HG03135 (cell line): ENCODE data around the gene TARP.

Source experiments
- ATAC-seq: cut with Tn5 transposase; IDR thresholded peaks from one replicate; pipeline ENCODE4 v1.9.1; 2021; ENCODE audit warnings: mild to moderate bottlenecking, moderate library complexity; ENCODE audit not compliant: unreplicated experiment

Gene TARP

DNA sequence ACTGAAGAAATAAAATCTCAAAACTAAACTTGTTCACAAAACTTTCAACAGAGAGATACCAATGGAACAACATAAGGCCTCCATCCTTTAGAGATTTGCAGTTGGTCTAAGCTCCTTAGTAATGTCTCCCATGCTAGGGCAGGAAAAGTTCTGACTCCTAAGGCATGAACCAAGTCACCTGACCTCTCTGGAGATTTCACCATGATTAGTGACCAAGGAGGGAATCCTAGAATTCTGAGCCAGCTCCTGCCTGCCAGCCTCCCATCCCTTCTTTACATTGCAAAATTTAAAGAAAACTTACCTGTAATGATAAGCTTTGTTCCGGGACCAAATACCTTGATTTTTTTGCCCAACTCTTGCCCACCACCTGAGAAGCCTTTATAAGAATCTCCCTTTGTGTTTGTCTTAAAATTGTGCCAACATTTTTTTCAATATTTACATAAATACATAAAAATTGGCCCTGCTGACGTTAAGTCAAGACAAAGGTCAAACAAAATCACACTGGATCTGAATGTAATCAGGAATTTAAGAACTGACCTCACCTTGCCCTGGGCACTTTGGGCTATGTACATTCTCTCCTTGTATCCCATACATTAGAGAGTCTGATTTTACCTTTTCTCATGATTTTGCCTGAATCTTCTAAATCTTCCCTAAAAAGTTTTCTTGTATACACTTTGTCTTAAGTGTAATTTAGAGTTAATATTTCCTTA is at the start of gene TARP:
Gene TARP (minus strand): TSS at position 351 of the 710 bp plus-strand sequence.
- no peak for ATAC-seq

GRCh38 chr7:38323156-38323555 is 49.7 kb upstream of the TARP start:
- ATAC-seq = no peak

DNA sequence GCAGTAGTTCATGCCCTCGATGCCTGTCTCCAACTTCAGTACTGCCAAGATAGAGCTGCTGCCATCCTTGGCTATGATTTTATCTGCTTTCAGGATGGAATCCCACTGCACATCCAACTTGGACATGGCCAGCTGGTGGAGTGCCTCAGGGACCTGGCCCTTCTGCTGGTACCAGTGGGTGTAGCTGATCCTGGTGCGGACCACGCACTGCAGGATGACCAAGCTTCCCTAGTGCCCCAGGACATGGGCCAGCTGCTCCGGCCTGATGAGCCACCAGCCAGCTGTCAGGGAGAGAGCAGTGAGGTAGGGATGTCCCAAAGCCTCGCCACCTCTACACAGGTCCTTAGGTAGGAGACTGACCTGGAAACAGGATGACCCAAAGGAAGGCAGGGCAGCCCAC is 49.0 kb upstream of the TARP start:
- ATAC-seq = no peak

DNA sequence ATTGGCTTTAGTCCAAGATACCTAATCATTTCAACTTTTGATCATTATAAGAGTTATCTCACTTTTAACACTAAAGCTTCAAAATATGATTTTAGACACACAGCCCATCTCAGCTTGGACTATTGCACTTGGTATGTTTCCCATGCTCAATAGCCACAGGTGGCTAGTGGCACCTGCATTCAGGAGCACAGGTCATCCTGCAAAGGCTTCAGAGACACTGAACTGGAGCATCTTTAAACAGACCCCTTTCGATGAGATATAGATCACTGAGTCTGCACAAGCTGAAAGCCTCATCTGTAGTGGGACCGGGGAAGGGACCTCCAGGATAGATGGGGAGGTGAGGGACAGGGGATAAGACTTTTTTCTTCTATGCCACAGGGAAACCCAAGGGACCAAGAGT is 48.5 kb upstream of the TARP start:
- ATAC-seq = no peak

DNA sequence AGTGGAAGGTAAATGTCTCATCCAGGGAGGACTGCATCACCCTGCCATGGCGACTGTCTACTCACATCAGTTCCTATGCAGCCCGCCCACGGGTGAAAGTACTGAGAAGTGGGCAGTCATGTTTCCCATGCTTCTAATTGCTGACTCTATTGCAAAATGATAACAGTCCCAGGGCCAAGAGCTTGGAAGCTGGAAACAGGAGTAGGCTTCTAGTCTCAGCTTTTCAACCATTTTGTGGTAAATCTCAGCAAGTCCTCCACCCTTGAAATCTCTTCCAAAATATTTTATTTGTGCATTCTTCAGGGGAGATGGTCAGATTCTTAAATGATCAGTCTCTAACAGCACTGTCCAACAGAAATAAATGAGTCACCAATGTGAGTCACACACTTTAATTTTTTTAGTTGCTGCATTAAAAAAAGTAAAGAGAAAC is 48.1 kb upstream of the TARP start:
- ATAC-seq = no peak

DNA sequence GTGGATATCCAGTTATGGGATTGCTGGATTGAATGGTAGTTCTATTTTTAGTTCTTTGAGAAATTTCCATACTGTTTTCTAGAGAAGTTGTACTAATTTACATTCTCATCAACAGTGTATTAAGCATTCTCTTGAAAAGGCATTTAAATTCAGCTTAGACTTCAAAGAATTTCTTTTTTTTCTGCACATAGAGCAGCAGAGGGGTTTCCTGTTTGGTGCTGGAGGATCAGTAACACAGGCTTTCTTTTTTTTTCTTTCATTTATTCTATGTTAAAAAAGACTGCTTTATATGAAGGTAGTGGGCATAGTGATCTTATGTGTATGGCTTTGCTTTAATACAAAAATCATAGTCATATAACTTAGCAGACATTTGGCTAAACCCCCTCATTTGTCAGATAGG is 47.6 kb upstream of the TARP start:
- ATAC-seq = no peak

GRCh38 chr7:38319873-38320272 is 46.4 kb upstream of the TARP start:
- ATAC-seq = no peak

- ATAC-seq = peak; percentile 59
Observed at GRCh38 chr7:38318803-38319416, 45.5 kb upstream of the TARP start.

DNA sequence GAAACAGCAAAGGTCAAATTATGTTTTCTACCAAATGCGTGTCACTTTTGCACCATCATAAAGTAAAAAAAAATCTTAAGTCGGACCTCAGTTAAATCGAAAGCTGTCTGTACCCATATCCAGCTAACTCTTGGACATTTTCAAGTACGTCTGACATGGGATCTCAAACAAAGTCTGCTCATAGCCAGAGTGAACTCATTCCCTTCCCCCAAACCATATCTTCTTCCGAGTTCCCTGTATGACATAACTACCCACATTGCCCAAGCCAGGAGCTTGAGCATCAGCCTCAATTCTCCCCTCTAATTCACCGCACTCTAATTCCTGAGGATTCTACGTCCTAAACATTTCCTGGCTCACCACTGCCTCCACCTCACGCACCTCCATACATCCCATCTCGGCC is 44.8 kb upstream of the TARP start:
- no peak for ATAC-seq

GRCh38 chr7:38317515-38317914 is 44.1 kb upstream of the TARP start:
- ATAC-seq = no peak

DNA sequence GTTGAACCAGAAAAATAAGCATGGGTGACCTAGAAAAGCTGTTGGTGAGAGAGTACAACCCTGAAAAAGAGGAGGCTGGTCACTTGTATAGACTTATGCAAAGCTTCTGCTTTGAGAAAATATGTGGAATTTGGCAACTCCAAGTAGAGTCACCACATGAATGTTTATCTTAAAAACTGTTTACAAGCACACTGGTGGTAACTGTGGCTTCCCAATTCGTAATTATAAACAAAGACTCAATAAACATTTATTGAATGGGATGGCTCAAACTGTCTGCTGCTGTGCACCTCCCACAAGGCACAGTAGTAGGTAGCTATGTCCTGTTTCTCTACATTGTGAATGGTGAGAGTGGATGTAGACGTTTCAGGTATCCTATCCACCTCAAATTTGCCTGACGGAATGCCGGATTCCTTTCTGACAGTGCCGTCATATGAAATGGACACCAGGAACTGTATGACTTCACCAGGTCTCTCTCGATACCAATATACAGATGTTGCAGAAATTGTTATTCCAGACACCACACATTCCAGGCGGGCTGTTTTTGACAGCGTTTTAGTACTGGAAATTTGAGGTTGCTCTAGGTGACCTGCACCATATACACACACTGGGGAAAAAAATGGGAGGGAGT is 43.4 kb upstream of the TARP start:
- no peak for ATAC-seq

GRCh38 chr7:38315410-38315809 is 42.0 kb upstream of the TARP start:
- ATAC-seq = no peak

GRCh38 chr7:38312821-38313220 is 39.4 kb upstream of the TARP start:
- ATAC-seq = no peak

GRCh38 chr7:38311329-38311937 is 38.0 kb upstream of the TARP start:
- no peak for ATAC-seq

DNA sequence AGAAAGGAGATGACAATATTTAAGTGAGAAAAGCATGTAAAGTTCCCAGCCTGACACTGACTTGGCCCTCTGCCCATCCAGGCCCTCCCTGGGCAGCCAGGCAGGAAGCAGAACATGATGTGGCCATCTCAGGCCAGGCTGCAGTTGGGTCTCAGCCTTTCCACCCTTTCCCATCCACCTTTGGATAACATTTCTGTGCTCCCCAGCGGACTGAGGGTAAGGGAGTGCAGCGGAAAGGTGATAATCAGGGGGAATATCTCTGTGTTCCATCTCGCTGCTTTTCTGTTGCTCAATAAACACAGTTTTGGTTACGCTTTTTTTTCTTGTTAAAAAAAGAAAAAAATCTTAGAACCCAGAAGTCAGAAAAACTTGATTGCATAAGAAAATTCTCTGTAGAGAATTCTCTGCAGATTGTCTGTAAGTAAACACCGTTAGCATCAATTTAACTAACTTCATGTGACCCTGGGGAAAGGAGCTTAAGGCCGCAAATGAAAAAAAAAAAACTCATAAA is 37.2 kb upstream of the TARP start:
- no peak for ATAC-seq

DNA sequence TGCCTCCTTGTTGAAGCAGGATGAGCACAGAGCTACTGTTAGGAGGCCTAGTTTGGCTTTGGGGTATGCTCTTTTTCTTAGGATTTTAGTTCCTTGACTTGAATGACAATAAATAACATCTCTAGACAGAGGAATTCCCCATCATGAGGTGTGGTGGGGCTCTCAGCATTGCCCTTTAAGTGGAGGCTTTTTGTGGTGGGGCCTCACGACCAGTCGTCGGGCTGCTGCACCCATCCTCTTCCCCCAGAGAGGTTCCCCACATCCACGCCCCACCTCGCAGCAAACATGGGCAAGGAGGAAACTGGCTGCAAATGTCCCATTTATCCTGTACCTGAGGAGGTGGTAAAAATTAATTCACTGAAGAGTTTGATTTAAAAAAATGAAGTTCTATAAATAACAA is 36.1 kb upstream of the TARP start:
- no peak for ATAC-seq

- ATAC-seq = no peak
Observed at GRCh38 chr7:38308140-38308539, 34.7 kb upstream of the TARP start.

GRCh38 chr7:38307640-38308039 is 34.2 kb upstream of the TARP start:
- no peak for ATAC-seq

- no peak for ATAC-seq
Observed at GRCh38 chr7:38306914-38307313, 33.5 kb upstream of the TARP start.

GRCh38 chr7:38306171-38306570 is 32.7 kb upstream of the TARP start:
- no peak for ATAC-seq

- no peak for ATAC-seq
Observed at GRCh38 chr7:38303866-38304265, 30.4 kb upstream of the TARP start.

GRCh38 chr7:38300175-38300574 is 26.7 kb upstream of the TARP start:
- ATAC-seq = no peak
